C4-2B (cell line): Measurements from ENCODE around the gene GRK5.

Source experiments
- H3K27ac ChIP-seq: fragments of 450-650 bp; 2 replicates; pipeline ENCODE4 v1.5.1; 2017
- CTCF ChIP-seq: fragments of 450-650 bp; conservative IDR thresholded peaks from 2 replicates; pipeline ENCODE4 v1.5.1; 2017; ENCODE audit warnings: mild to moderate bottlenecking
- ZFX ChIP-seq: fragments of 450-650 bp; IDR thresholded peaks from 2 replicates; pipeline ENCODE4 v1.6.1; 2017

The GRK5 gene

GRCh38 chr10:119331061-119331460 is 123.7 kb downstream of the GRK5 start:
- H3K27ac ChIP-seq: no peak overlapping the region
- no peak for TF ChIP-seq ZFX
- TF ChIP-seq CTCF: no peak

- no peak overlapping the region for H3K27ac ChIP-seq
- TF ChIP-seq ZFX: no peak
- TF ChIP-seq CTCF: no peak
Observed at GRCh38 chr10:119333146-119333792, 125.9 kb downstream of the GRK5 start.

DNA sequence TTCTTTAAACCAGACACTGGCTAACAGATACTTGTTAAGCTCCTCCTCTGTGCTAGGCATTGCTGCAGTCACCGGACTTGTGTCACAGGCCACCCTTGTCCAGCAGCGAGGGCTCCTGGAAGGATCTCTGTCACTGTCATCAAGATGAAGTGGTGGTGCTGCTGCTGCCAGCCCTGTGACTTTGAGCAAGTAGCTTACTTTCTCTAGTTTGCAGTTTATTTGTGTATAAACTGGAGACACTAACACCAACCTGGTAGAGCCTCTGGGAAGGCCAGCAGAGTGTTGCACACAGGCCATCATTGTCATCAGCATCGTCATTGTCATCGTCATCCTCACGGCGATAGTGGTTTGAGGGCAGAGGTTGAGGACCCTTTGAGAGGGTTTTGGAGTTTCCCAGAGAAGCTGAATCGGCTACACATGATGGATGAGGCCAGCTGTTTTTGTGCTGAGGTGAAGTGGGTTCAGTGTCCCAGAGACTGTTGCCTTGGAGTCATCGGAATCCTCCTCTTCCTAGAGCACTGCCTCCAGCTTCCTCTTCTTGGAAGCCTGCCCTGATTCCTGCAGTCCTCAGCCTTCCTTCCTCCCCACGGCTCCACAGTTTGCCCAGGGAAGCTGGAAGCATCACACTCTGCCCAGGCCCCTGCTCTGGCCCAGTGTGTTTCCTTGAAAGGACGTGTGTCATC is 128.4 kb downstream of the GRK5 start:
- H3K27ac ChIP-seq: no peak overlapping the region

GRCh38 chr10:119336599-119336998 is 129.2 kb downstream of the GRK5 start:
- H3K27ac ChIP-seq: no peak overlapping the region

More for the DNA sequence above, 128.4 kb downstream of the GRK5 start:
- TF ChIP-seq ZFX (no peak), CTCF (no peak)

GRCh38 chr10:119337223-119337622 is 129.9 kb downstream of the GRK5 start:
- TF ChIP-seq CTCF (no peak), ZFX (no peak)
- no peak overlapping the region for H3K27ac ChIP-seq

More at GRCh38 chr10:119336599-119336998, 129.2 kb downstream of the GRK5 start:
- TF ChIP-seq CTCF (no peak), ZFX (no peak)

GRCh38 chr10:119337796-119338432 is 130.5 kb downstream of the GRK5 start:
- no peak overlapping the region for H3K27ac ChIP-seq
- TF ChIP-seq CTCF (no peak), ZFX (no peak)

GRCh38 chr10:119339109-119339508 is 131.7 kb downstream of the GRK5 start:
- TF ChIP-seq CTCF: no peak
- no peak for TF ChIP-seq ZFX
- no peak overlapping the region for H3K27ac ChIP-seq
